ENCODE results near the gene SDF4. TPM values are rescaled to one million over a fixed set of nuclear protein-coding genes. Genes with fewer than 3 reads are reported as not detected.

SDF4 gene
- total and polyA plus RNA-seq, 2 donors (not counting 1 experiment from before 2014, with no cell fraction given): 100 to 143 TPM

DNA sequence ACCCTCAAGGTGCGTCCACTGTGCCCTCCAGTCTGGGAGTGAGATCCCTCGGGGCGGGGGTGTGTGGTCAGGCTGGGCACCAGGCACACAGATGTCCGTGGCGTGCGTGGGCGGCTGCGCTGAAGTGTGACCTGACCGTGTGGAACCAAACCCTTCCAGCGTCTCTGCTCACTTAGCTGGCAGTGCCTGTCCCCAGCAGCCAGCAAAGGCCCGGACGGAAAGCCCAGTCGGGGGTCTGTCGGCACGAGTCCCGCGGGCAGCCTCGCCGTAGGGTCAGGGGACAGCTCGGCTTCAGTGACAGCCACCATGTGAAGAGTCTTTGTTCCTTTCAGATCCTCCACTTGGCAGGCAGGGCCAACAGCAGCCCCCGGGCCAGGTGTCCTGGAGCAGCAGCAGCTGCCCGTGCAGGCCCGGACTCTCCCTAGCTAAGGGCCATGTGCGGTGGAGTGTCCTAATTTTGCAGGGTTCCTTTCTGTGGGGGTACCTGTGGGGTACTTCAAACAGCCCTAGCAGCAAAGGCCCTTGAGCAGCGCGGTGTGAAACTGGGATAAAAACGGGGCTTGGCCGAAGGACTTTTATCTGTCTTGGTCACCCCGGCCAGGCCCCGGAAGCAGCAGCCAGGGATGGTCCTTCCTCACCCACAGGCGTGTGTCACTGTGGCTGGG lies 46.6 kb downstream of the SDF4 start:
- Histone ChIP-seq H4K20me1 (ENCODE audit: control insufficient read depth, insufficient read depth, low read length, poor library complexity, severe bottlenecking) (no peaks in the 10 kb centered on the region), H3K4me2 (replicated peaks; ENCODE audit: low read depth, low read length, poor library complexity, severe bottlenecking) (no peak overlapping the region), H3K9me3 (ENCODE audit: control extremely low read depth in 1 of 3, control insufficient read depth in 2 of 3, insufficient read depth in 1 of 3, low read length in 2 of 3) (peaks cover 0 to 3% (median 0%) of the 10 kb centered on the region in 3 donors), H3K36me3 (replicated peaks in 1 of 2; ENCODE audit: control extremely low read depth in 1 of 2, control insufficient read depth in 1 of 2, extremely low read depth in 1 of 2, insufficient read depth in 2 of 2, low read length in 1 of 2) (no peaks in the 10 kb centered on the region), H3K4me3 (ENCODE audit: control extremely low read depth in 1 of 5, extremely low read depth in 1 of 5, insufficient read depth in 1 of 5, low read depth in 2 of 5, low read length in 4 of 5) (no peak overlapping the region), H3K9ac (ENCODE audit: low read length) (no peak overlapping the region), H3K4me1 (ENCODE audit: control insufficient read depth in 2 of 2, insufficient read depth in 2 of 2, low read length in 2 of 2) (peaks cover 0 to 6% of the 10 kb centered on the region in 2 donors), H3K27ac (ENCODE audit: low read length in 2 of 2) (no peak overlapping the region), H2AFZ (ENCODE audit: insufficient read depth, low read depth, low read length, poor library complexity, severe bottlenecking) (no peak overlapping the region), H3K79me2 (ENCODE audit: control insufficient read depth, insufficient read depth, low read length) (no peaks in the 10 kb centered on the region), H3K27me3 (replicated peaks in 1 of 4; ENCODE audit: control extremely low read depth in 1 of 4, control insufficient read depth in 3 of 4, insufficient read depth in 4 of 4, low read length in 3 of 4) (peaks cover 0 to 19% (median 8%) of the 10 kb centered on the region in 4 experiments)
- H3K27me3 Mint-ChIP-seq: peaks cover 14% of the 10 kb centered on the region
- H3K4me3 Mint-ChIP-seq: no peak overlapping the region
- H3K27ac Mint-ChIP-seq: no peak overlapping the region
- DNase-seq: no peak
- intact Hi-C loops (cut with micrococcal nuclease): no loop called here
- no peaks in the 10 kb centered on the region for H3K9me3 Mint-ChIP-seq (ENCODE audit: insufficient read depth)
- ChIA-PET CTCF (no interaction called here), POLR2A (no interaction called here)
- H3K4me1 Mint-ChIP-seq: peaks cover 17% of the 10 kb centered on the region
- no peak for ATAC-seq (ENCODE audit: low read depth)
- no peak for TF ChIP-seq EZH2 (IDR thresholded peaks at IDR 0.05; ENCODE audit: borderline replicate concordance, insufficient read depth, low read depth, low read length, poor library complexity, severe bottlenecking)
- TF ChIP-seq, protein P1, sequence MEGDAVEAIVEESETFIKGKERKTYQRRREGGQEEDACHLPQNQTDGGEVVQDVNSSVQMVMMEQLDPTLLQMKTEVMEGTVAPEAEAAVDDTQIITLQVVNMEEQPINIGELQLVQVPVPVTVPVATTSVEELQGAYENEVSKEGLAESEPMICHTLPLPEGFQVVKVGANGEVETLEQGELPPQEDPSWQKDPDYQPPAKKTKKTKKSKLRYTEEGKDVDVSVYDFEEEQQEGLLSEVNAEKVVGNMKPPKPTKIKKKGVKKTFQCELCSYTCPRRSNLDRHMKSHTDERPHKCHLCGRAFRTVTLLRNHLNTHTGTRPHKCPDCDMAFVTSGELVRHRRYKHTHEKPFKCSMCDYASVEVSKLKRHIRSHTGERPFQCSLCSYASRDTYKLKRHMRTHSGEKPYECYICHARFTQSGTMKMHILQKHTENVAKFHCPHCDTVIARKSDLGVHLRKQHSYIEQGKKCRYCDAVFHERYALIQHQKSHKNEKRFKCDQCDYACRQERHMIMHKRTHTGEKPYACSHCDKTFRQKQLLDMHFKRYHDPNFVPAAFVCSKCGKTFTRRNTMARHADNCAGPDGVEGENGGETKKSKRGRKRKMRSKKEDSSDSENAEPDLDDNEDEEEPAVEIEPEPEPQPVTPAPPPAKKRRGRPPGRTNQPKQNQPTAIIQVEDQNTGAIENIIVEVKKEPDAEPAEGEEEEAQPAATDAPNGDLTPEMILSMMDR (IDR thresholded peaks at IDR 0.05): no peak
- 81% methylated on average over 29 of the region's 31 CpGs for WGBS (ENCODE audit: insufficient coverage)

Measured in B cell (primary cell).